Fibroblast of lung (primary cell): ENCODE results near the gene TMEM132C.

Experiments
- CTCF ChIP-seq, 2 donors: IDR thresholded peaks in 1 of 2; conservative IDR thresholded peaks in 1 of 2; 1 replicate in 1 of 2; 2 replicates in 1 of 2; pipeline ENCODE4 v1.5.1; 2011 to 2012; ENCODE audit warnings: low read length in 2 of 2, control low read depth in 1 of 2, inconsistent platforms in 1 of 2, low read depth in 1 of 2, mild to moderate bottlenecking in 1 of 2
- EZH2 ChIP-seq: IDR thresholded peaks from 2 replicates; pipeline ENCODE4 v1.5.1; 2012; ENCODE audit warnings: low read length, control low read depth, mild to moderate bottlenecking; ENCODE audit errors: missing control alignments

- TF ChIP-seq CTCF (conservative IDR thresholded peaks at IDR 0.05 in 1 of 2, IDR thresholded peaks at IDR 0.05 in 1 of 2; ENCODE audit: low read depth in 1 of 2, low read length in 2 of 2) (no peak), EZH2 (no peak)
Measured at GRCh38 chr12:128307791-128308190, 40.8 kb downstream of the TMEM132C start.
